DND-41 (cell line): ENCODE results near the gene PKD2.

ENCODE experiments used
- EZH2 ChIP-seq: IDR thresholded peaks from 3 replicates; pipeline ENCODE4 v1.6.1; 2012; ENCODE audit warnings: borderline replicate concordance, low read depth, mild to moderate bottlenecking, moderate library complexity, low read length, inconsistent platforms; ENCODE audit not compliant: severe bottlenecking
- TF ChIP-seq, protein P1 (sequence below): IDR thresholded peaks from 2 replicates; pipeline ENCODE4 v1.5.1; 2012; ENCODE audit warnings: borderline replicate concordance, low read length, moderate library complexity, mild to moderate bottlenecking; ENCODE audit not compliant: poor library complexity, severe bottlenecking; ENCODE audit errors: extremely low read depth

DNA sequence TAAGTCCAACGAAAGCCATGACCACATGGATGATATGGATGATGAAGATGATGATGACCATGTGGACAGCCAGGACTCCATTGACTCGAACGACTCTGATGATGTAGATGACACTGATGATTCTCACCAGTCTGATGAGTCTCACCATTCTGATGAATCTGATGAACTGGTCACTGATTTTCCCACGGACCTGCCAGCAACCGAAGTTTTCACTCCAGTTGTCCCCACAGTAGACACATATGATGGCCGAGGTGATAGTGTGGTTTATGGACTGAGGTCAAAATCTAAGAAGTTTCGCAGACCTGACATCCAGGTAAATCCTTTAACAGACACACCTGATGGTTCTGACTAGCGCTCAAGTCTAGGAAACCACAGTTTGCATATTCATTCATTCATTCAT, 25.9 kb upstream of the PKD2 start:
- TF ChIP-seq EZH2, result no peak
- TF ChIP-seq, protein P1, sequence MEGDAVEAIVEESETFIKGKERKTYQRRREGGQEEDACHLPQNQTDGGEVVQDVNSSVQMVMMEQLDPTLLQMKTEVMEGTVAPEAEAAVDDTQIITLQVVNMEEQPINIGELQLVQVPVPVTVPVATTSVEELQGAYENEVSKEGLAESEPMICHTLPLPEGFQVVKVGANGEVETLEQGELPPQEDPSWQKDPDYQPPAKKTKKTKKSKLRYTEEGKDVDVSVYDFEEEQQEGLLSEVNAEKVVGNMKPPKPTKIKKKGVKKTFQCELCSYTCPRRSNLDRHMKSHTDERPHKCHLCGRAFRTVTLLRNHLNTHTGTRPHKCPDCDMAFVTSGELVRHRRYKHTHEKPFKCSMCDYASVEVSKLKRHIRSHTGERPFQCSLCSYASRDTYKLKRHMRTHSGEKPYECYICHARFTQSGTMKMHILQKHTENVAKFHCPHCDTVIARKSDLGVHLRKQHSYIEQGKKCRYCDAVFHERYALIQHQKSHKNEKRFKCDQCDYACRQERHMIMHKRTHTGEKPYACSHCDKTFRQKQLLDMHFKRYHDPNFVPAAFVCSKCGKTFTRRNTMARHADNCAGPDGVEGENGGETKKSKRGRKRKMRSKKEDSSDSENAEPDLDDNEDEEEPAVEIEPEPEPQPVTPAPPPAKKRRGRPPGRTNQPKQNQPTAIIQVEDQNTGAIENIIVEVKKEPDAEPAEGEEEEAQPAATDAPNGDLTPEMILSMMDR, result no peak
